ENCODE measurements around the gene RBPJL.

DNA sequence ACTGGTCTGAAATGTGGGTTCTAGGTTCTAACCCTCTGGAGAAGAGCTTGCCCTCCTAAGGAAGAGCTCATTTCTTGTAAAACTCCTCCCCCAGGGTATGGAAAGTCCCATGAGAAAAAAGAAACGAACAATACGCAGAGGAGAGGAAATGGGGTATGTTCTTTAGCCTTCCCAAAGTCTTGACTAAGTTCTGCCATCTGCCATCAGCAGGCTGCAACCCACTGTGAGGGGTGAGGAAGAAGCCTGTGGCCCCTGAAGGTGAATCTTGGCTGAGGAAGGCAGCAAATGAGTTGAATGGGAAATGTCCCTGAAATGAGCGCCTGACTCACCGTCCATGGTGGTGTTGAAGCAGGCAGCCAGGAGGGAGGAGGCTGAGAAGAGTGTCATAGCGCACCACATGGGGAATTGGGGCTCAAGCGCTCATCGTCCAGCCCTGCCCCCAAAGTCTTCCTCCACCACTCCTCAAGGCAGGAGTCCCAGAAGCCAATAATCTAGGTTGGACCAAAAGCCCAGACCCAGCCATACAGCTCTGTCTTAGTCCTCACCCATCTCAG, 11.8 kb downstream of the RBPJL start:
- TF ChIP-seq, protein P1, sequence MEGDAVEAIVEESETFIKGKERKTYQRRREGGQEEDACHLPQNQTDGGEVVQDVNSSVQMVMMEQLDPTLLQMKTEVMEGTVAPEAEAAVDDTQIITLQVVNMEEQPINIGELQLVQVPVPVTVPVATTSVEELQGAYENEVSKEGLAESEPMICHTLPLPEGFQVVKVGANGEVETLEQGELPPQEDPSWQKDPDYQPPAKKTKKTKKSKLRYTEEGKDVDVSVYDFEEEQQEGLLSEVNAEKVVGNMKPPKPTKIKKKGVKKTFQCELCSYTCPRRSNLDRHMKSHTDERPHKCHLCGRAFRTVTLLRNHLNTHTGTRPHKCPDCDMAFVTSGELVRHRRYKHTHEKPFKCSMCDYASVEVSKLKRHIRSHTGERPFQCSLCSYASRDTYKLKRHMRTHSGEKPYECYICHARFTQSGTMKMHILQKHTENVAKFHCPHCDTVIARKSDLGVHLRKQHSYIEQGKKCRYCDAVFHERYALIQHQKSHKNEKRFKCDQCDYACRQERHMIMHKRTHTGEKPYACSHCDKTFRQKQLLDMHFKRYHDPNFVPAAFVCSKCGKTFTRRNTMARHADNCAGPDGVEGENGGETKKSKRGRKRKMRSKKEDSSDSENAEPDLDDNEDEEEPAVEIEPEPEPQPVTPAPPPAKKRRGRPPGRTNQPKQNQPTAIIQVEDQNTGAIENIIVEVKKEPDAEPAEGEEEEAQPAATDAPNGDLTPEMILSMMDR (IDR thresholded peaks at IDR 0.05): no peak
- TF ChIP-seq, protein P2, sequence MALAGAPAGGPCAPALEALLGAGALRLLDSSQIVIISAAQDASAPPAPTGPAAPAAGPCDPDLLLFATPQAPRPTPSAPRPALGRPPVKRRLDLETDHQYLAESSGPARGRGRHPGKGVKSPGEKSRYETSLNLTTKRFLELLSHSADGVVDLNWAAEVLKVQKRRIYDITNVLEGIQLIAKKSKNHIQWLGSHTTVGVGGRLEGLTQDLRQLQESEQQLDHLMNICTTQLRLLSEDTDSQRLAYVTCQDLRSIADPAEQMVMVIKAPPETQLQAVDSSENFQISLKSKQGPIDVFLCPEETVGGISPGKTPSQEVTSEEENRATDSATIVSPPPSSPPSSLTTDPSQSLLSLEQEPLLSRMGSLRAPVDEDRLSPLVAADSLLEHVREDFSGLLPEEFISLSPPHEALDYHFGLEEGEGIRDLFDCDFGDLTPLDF (CRISPR knock-in tag; IDR thresholded peaks at IDR 0.05): no peak
- TF ChIP-seq NFATC4 (CRISPR knock-in tag; IDR thresholded peaks at IDR 0.05) (no peak), SOX15 (CRISPR knock-in tag; IDR thresholded peaks at IDR 0.05) (no peak), NR3C1 (CRISPR knock-in tag; conservative IDR thresholded peaks at IDR 0.05; ENCODE audit: low read depth) (no peak), TEAD4 (CRISPR knock-in tag; IDR thresholded peaks at IDR 0.05) (no peak), NFE2L1 (CRISPR knock-in tag; IDR thresholded peaks at IDR 0.05) (no peak), NFYB (CRISPR knock-in tag; conservative IDR thresholded peaks at IDR 0.05; ENCODE audit: low read depth) (no peak), RELA (CRISPR knock-in tag; IDR thresholded peaks at IDR 0.05; ENCODE audit: borderline replicate concordance) (no peak)
- TF ChIP-seq, protein P3, sequence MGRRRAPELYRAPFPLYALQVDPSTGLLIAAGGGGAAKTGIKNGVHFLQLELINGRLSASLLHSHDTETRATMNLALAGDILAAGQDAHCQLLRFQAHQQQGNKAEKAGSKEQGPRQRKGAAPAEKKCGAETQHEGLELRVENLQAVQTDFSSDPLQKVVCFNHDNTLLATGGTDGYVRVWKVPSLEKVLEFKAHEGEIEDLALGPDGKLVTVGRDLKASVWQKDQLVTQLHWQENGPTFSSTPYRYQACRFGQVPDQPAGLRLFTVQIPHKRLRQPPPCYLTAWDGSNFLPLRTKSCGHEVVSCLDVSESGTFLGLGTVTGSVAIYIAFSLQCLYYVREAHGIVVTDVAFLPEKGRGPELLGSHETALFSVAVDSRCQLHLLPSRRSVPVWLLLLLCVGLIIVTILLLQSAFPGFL (CRISPR knock-in tag; IDR thresholded peaks at IDR 0.05; ENCODE audit: borderline replicate concordance): no peak

All from WTC11 (cell line).